GM21825 (cell line): ENCODE results near the gene GCLC.
A peak's percentile ranks its signal among the peaks of the same experiment; 100 is the strongest.

Experiments
- ATAC-seq: cut with Tn5 transposase; IDR thresholded peaks from one replicate; pipeline ENCODE4 v1.9.1; 2021; ENCODE audit warnings: mild to moderate bottlenecking, moderate library complexity; ENCODE audit not compliant: unreplicated experiment

Gene GCLC

DNA sequence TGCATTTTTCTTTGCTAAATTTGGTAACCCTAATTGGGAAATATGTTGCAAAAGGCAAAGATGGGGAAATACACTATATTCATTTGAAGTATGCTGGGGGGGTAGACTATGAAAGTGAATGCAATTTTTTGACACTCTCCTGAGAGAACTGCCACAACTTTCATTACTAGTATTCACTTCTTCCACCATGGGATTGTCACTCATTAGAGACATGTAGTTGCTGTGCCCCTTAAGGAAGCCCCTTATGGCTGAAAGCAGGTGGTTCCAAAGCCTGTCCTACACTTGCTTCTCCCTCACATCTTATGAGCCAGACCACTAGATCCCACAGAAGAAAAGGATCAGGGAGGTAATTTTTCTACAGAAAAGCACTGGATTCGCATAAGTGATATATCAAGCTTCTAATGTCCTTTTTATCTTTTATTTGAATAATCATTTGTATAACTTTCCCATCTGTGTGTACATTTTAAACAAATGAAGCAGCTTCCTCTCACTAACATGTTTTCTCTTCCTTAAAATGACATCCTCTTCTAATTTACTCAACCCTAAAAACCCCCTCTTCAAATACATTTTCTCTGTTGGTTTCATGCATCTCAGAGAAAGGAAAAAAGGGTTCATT lies 83.8 kb downstream of the GCLC start:
- peak; percentile 76 for ATAC-seq

DNA sequence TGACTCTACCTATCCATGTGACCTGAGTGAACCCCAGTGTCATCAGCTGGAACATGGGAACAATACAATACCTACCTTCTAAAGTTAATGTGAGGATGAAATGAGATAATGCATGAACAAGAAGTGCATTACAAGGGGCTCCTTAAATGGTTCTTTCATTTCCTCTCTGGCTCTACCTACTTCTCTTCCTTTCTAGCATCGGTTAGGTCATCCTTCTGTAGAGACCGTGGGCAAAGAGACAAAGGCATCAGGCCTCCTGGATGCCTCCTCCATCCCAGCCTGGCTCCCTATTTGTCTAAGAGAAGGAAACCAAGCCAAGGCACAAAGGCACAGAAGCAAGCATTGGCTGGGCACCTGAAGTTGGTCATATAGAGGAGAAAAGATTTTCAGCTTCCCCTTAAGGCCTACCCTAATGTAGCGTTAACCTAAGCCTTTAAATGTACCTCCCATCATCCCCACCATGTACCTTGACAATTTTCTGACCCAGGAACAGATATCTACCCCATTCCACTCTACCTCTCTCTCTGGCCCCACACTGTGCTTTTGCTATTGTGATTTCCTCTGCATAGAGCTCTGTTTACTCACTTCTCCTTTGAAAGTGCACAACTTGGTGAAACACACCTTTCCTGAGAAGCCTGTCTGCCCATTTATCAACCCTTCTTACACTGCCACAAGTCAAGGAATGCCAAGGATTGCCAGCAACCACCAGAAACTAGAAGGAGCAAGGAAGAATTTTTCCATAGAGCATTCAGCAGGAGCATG lies 86.6 kb downstream of the GCLC start:
- ATAC-seq = no peak

DNA sequence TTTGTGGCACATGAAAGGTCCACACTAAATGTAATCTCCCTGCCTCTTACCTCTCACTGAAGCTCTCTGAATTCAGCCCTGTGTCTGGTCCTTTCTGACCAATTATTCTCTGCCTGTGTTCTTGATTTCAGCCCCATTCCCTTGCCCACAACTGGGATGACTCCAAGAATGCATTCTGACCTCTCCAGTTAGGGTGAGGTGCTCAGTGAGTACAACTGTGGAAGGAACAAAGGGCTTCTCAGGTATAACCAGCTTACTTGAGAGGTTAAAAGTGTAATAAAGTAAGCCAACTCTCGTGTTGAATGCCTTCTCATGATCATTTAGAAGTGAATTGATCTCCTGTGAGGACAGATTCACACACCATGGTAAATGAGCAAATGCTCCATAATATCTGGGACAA lies 88.1 kb downstream of the GCLC start:
- no peak for ATAC-seq

DNA sequence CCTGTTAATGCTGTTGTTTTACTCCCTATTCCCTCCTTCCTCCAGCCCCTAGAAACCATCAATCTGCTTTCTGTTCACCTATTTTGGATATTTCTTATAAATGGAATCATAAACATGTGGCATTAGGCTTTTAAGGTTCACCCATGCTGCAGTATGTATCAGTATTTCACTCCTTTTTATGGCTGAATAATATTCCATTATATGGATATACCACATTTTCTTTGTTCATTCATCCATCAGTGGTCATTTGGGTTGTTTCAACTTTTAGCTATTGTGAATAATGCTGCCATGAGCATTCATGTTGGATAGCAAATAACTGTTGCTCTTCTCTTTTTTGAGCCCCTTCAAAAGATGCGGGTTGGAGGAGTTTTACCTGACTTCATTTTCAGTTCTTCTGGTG lies 89.2 kb downstream of the GCLC start:
- no peak for ATAC-seq

DNA sequence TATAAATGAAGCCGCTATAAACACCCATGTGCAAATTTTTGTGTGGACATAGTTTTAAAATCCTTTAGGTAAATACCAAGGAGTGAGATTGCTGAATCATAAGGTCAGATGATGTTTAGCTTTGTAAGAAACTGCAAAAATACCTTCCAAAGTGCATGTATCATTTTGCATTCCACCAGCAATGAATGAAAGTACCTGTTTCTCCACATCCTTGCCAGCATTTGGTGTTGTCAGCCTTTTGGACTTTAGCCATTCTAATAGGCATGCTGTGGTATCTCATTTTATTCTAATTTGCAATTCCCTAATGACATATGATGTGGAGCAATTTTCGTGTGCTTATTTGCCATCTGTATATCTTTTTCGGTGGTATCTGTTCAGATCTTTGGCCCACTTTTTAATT lies 93.7 kb downstream of the GCLC start:
- ATAC-seq = no peak

DNA sequence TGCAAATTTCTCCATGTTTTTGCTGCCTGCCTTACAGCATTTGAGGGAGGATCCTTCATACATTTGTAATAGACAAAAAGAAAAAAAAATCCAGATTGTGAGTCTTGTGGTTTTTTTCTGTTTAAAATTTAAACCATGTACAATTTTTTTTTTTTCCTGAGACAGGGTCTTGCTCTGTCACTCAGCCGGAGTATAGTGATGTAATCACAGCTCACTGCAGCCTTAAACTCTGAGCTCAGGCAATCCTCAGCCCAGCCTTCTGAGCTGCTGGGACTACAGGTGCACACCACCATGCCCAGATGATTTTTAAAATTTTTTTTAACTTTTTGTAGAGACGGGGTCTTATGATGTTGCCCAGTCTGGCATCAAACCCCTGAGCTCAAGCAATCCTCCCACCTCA lies 97.0 kb downstream of the GCLC start:
- no peak for ATAC-seq
